Neural cell (in vitro differentiated cells): ENCODE data around the gene CEL. TPM values are rescaled to one million over a fixed set of nuclear protein-coding genes. Genes with fewer than 3 reads are reported as not detected.
"Not testable (repeated sequence)": the region's sequence is repeated elsewhere in the genome, so short reads cannot be mapped to it uniquely, and the experiment has no call there.

Source experiments
- H2AFZ ChIP-seq: fragments of 200-600, 300-800 bp; sonication (generic), shearing (Covaris generic); 2 replicates; pipeline ENCODE4 v1.6.0; 2014; ENCODE audit warnings: low read depth, mild to moderate bottlenecking, antibody characterized with exemption, low read length, moderate library complexity
- H3F3A ChIP-seq: fragments of 200-600 bp; shearing (Covaris generic); 2 replicates; pipeline ENCODE4 v1.6.1; 2016; ENCODE audit warnings: mild to moderate bottlenecking, moderate library complexity, mixed read lengths, antibody characterized with exemption, low read length; ENCODE audit not compliant: insufficient read depth, poor library complexity, severe bottlenecking
- H3K27ac ChIP-seq: fragments of 200-600, 300-800 bp; sonication (generic), shearing (Covaris generic); 2 replicates; pipeline ENCODE4 v1.5.1; 2014; ENCODE audit warnings: mild to moderate bottlenecking, low read length, moderate library complexity
- H3K27me3 ChIP-seq: fragments of 300-800, 200-600 bp; sonication (generic), shearing (Covaris generic); 2 replicates; pipeline ENCODE4 v1.6.0; 2014; ENCODE audit warnings: mild to moderate bottlenecking, low read depth, low read length, moderate library complexity; ENCODE audit not compliant: insufficient read depth
- H3K36me3 ChIP-seq: fragments of 300-800, 200-600 bp; sonication (generic), shearing (Covaris generic); 2 replicates; pipeline ENCODE4 v1.5.1; 2014; ENCODE audit warnings: mild to moderate bottlenecking, antibody characterized with exemption, low read length, moderate library complexity; ENCODE audit not compliant: insufficient read depth
- H3K4me2 ChIP-seq: fragments of 300-800, 200-600 bp; sonication (generic), shearing (Covaris generic); 2 replicates; pipeline ENCODE4 v1.6.0; 2014; ENCODE audit warnings: mild to moderate bottlenecking, low read length
- H3K4me3 ChIP-seq: fragments of 300-800, 200-600 bp; sonication (generic), shearing (Covaris generic); 2 replicates; pipeline ENCODE4 v1.5.1; 2014; ENCODE audit warnings: mild to moderate bottlenecking, low read length, moderate library complexity
- H3K79me2 ChIP-seq: fragments of 200-600 bp; shearing (Covaris generic); replicated peaks from 2 replicates; pipeline ENCODE4 v1.6.0; 2014; ENCODE audit warnings: mild to moderate bottlenecking, low read length, moderate library complexity; ENCODE audit not compliant: insufficient read depth
- H3K9ac ChIP-seq: fragments of 300-800, 200-600 bp; sonication (generic), shearing (Covaris generic); 2 replicates; pipeline ENCODE4 v1.6.1; 2016; ENCODE audit warnings: mild to moderate bottlenecking, low read length, mixed read lengths
- H3K9me2 ChIP-seq: fragments of 200-600 bp; shearing (Covaris generic); 2 replicates; pipeline ENCODE4 v1.6.1; 2016; ENCODE audit warnings: mild to moderate bottlenecking, low read length, mixed read lengths; ENCODE audit not compliant: insufficient read depth
- H3K9me3 ChIP-seq: fragments of 200-600, 300-800 bp; sonication (generic), shearing (Covaris generic); 2 replicates; pipeline ENCODE4 v1.6.1; 2016; ENCODE audit warnings: mild to moderate bottlenecking, mixed run types, low read length, moderate library complexity, mixed read lengths
- H4K20me1 ChIP-seq: fragments of 200-600 bp; shearing (Covaris generic); 2 replicates; pipeline ENCODE4 v1.6.1; 2016; ENCODE audit warnings: mild to moderate bottlenecking, mixed run types; ENCODE audit not compliant: insufficient read depth
- CTCF ChIP-seq: fragments of 450-650 bp; IDR thresholded peaks from 2 replicates; pipeline ENCODE4 v1.5.1; 2014; ENCODE audit warnings: antibody characterized with exemption, mild to moderate bottlenecking, moderate library complexity; ENCODE audit not compliant: poor library complexity, severe bottlenecking
- EP300 ChIP-seq: fragments of 450-650 bp; conservative IDR thresholded peaks from 2 replicates; pipeline ENCODE4 v1.6.1; 2014; ENCODE audit warnings: antibody characterized with exemption, mild to moderate bottlenecking, moderate library complexity; ENCODE audit not compliant: poor library complexity, severe bottlenecking
- EZH2 ChIP-seq: fragments of 200-600, 300-800 bp; shearing (Covaris generic), sonication (generic); IDR thresholded peaks from 2 replicates; pipeline ENCODE4 v1.6.1; 2014; ENCODE audit warnings: antibody characterized with exemption, low read length, borderline replicate concordance, mild to moderate bottlenecking; ENCODE audit not compliant: insufficient read depth, poor library complexity, severe bottlenecking
- MXI1 ChIP-seq: fragments of 450-650 bp; conservative IDR thresholded peaks from 2 replicates; pipeline ENCODE4 v1.6.1; 2014; ENCODE audit warnings: antibody characterized with exemption, mild to moderate bottlenecking; ENCODE audit not compliant: poor library complexity, severe bottlenecking
- POLR2AphosphoS5 ChIP-seq: IDR thresholded peaks from 2 replicates; pipeline ENCODE4 v1.6.1; 2012
- RAD21 ChIP-seq: fragments of 450-650 bp; conservative IDR thresholded peaks from 2 replicates; pipeline ENCODE4 v1.6.1; 2014; ENCODE audit warnings: antibody characterized with exemption, mild to moderate bottlenecking, moderate library complexity
- REST ChIP-seq: IDR thresholded peaks from 2 replicates; pipeline ENCODE4 v1.6.1; 2012; ENCODE audit warnings: borderline replicate concordance
- SMC3 ChIP-seq: fragments of 450-650 bp; conservative IDR thresholded peaks from 2 replicates; pipeline ENCODE4 v1.6.1; 2014; ENCODE audit warnings: antibody characterized with exemption, mild to moderate bottlenecking, moderate library complexity; ENCODE audit not compliant: poor library complexity
- TAF1 ChIP-seq: IDR thresholded peaks from 2 replicates; pipeline ENCODE4 v1.6.1; 2012; ENCODE audit warnings: low read depth
- polyA plus RNA-seq: library from polyadenylated mRNA; depleted of rRNA; stranded (reverse); fragments of >200 nt; gene quantifications from 2 replicates; pipeline ENCODE4 v1.2.3, GENCODE V29; 2014

CEL gene
- polyA plus RNA-seq, 1 donor from 2014 or later = 0.95 TPM

- Histone ChIP-seq H3K9me3 (no peaks in the 10 kb centered on the region), H3K36me3 (no peaks in the 10 kb centered on the region), H4K20me1 (no peaks in the 10 kb centered on the region), H3F3A (no peaks in the 10 kb centered on the region), H3K9me2 (no peaks in the 10 kb centered on the region), H2AFZ (no peak overlapping the region), H3K79me2 (no peaks in the 10 kb centered on the region), H3K27ac (no peak overlapping the region), H3K4me3 (no peak overlapping the region), H3K27me3 (no peaks in the 10 kb centered on the region), H3K4me2 (no peak overlapping the region), H3K9ac (no peak overlapping the region)
- TF ChIP-seq TAF1 (no peak), SMC3 (no peak), MXI1 (no peak), CTCF (no peak), EZH2 (no peak), RAD21 (no peak), POLR2AphosphoS5 (no peak), EP300 (no peak), REST (no peak)
Observed at GRCh38 chr9:133078486-133078885, 16.7 kb downstream of the CEL start.

GRCh38 chr9:133080161-133080560 is 18.4 kb downstream of the CEL start:
- no peak overlapping the region for H3K27ac ChIP-seq
- no peak overlapping the region for H3K4me2 ChIP-seq
- no peak overlapping the region for H3K9ac ChIP-seq
- no peaks in the 10 kb centered on the region for H3K79me2 ChIP-seq
- H3K36me3 ChIP-seq = no peaks in the 10 kb centered on the region
- no peaks in the 10 kb centered on the region for H3K27me3 ChIP-seq
- H3K9me2 ChIP-seq = no peaks in the 10 kb centered on the region
- H3K9me3 ChIP-seq = no peaks in the 10 kb centered on the region
- no peak overlapping the region for H2AFZ ChIP-seq
- H4K20me1 ChIP-seq = no peaks in the 10 kb centered on the region
- H3F3A ChIP-seq = no peaks in the 10 kb centered on the region
- no peak for TF ChIP-seq POLR2AphosphoS5
- H3K4me3 ChIP-seq = no peak overlapping the region

GRCh38 chr9:133080786-133081779 is 19.3 kb downstream of the CEL start:
- H4K20me1 ChIP-seq, H3K27me3 ChIP-seq, H2AFZ ChIP-seq, H3K9ac ChIP-seq, H3K9me3 ChIP-seq, H3F3A ChIP-seq, H3K4me2 ChIP-seq, H3K79me2 ChIP-seq, H3K9me2 ChIP-seq, H3K4me3 ChIP-seq, H3K36me3 ChIP-seq, H3K27ac ChIP-seq: not testable (repeated sequence)

GRCh38 chr9:133081957-133082644 is 20.3 kb downstream of the CEL start:
- H3K9me2 ChIP-seq, H3F3A ChIP-seq, H4K20me1 ChIP-seq: not testable (repeated sequence)

More at GRCh38 chr9:133081957-133082644, 20.3 kb downstream of the CEL start:
- not testable (repeated sequence) for H3K27me3 ChIP-seq, H2AFZ ChIP-seq, H3K4me3 ChIP-seq, H3K27ac ChIP-seq, H3K79me2 ChIP-seq, H3K9ac ChIP-seq, H3K4me2 ChIP-seq, H3K36me3 ChIP-seq, H3K9me3 ChIP-seq
